WTC11 (cell line): ENCODE results near the gene KRT27. TPM values are rescaled to one million over a fixed set of nuclear protein-coding genes. Genes with fewer than 3 reads are reported as not detected.

Source experiments
- ATAC-seq: fragments of 200-7000 bp; cut with Tn5 transposase; 2 replicates; pipeline ENCODE4 v1.10.0; 2021; ENCODE audit warnings: mild to moderate bottlenecking, moderate library complexity
- CTCF ChIA-PET: fragments of 300-600 bp; sonication (Branson Sonifier 250); formaldehyde crosslinking; loops from one replicate; lab custom pipeline; 2021; ENCODE audit warnings: antibody characterized with exemption; lab: Charles Lee
- POLR2A ChIA-PET: fragments of 350-600 bp; sonication (Branson Sonifier 250); formaldehyde crosslinking; loops from one replicate; lab custom pipeline; 2021; ENCODE audit warnings: antibody characterized with exemption; lab: Charles Lee
- DNase-seq: peaks from one replicate; pipeline ENCODE4 v3.0.0; 2021; ENCODE audit warnings: low spot score
- H3K27ac Mint-ChIP-seq: 2 replicates; pipeline ENCODE4 v1.8.0; 2021; ENCODE audit warnings: mixed read lengths
- H3K27me3 Mint-ChIP-seq: 2 replicates; pipeline ENCODE4 v1.8.0; 2021; ENCODE audit warnings: low read depth, mild to moderate bottlenecking, moderate library complexity, mixed read lengths
- H3K36me3 Mint-ChIP-seq: 2 replicates; pipeline ENCODE4 v1.8.0; 2021; ENCODE audit warnings: mixed read lengths
- H3K4me1 Mint-ChIP-seq: 2 replicates; pipeline ENCODE4 v1.8.0; 2022; ENCODE audit warnings: mixed read lengths
- H3K4me3 Mint-ChIP-seq: 2 replicates; pipeline ENCODE4 v1.8.0; 2021; ENCODE audit warnings: mild to moderate bottlenecking, moderate library complexity, mixed read lengths
- H3K9me3 Mint-ChIP-seq: 2 replicates; pipeline ENCODE4 v1.8.0; 2021; ENCODE audit warnings: mixed read lengths
- ATF1 ChIP-seq: sonication (generic); formaldehyde crosslinking; IDR thresholded peaks from 2 replicates; pipeline ENCODE4 v1.8.1; 2023; ENCODE audit warnings: mild to moderate bottlenecking, moderate library complexity, missing genetic modification reagents
- ATF2 ChIP-seq: sonication (generic); formaldehyde crosslinking; IDR thresholded peaks from 2 replicates; pipeline ENCODE4 v1.8.1; 2022; ENCODE audit warnings: low read depth, missing genetic modification reagents, borderline replicate concordance
- CREB1 ChIP-seq: sonication (generic); formaldehyde crosslinking; IDR thresholded peaks from 2 replicates; pipeline ENCODE4 v1.8.0; 2023; ENCODE audit warnings: mild to moderate bottlenecking, missing genetic modification reagents
- CTCF ChIP-seq: fragments of 200-600 bp; IDR thresholded peaks from 2 replicates; pipeline ENCODE4 v1.8.0; 2022; ENCODE audit warnings: antibody characterized with exemption
- ELF4 ChIP-seq: sonication (generic); formaldehyde crosslinking; IDR thresholded peaks from 2 replicates; pipeline ENCODE4 v1.8.1; 2022; ENCODE audit warnings: low read depth, mild to moderate bottlenecking, moderate library complexity, missing genetic modification reagents
- ESRRA ChIP-seq: sonication (generic); formaldehyde crosslinking; IDR thresholded peaks from 2 replicates; pipeline ENCODE4 v1.8.1; 2022; ENCODE audit warnings: mild to moderate bottlenecking, missing genetic modification reagents, borderline replicate concordance
- GABPB1 ChIP-seq: sonication (generic); formaldehyde crosslinking; IDR thresholded peaks from 2 replicates; pipeline ENCODE4 v1.8.1; 2023; ENCODE audit warnings: mild to moderate bottlenecking, missing genetic modification reagents
- IRF2 ChIP-seq: sonication (generic); formaldehyde crosslinking; IDR thresholded peaks from 2 replicates; pipeline ENCODE4 v1.8.0; 2022; ENCODE audit warnings: low read depth, missing genetic modification reagents, borderline replicate concordance
- JUN ChIP-seq: sonication (generic); formaldehyde crosslinking; IDR thresholded peaks from 2 replicates; pipeline ENCODE4 v1.8.0; 2023; ENCODE audit warnings: mild to moderate bottlenecking, missing genetic modification reagents
- NFATC4 ChIP-seq: fragments of 250-450 bp; sonication (Bioruptor Pico); IDR thresholded peaks from 2 replicates; pipeline ENCODE4 v1.9.0; 2021; ENCODE audit warnings: mild to moderate bottlenecking
- NFE2L1 ChIP-seq: sonication (generic); formaldehyde crosslinking; IDR thresholded peaks from 2 replicates; pipeline ENCODE4 v1.8.1; 2023; ENCODE audit warnings: missing genetic modification reagents
- NFYB ChIP-seq: sonication (generic); formaldehyde crosslinking; conservative IDR thresholded peaks from 2 replicates; pipeline ENCODE4 v1.8.0; 2022; ENCODE audit warnings: low read depth, missing genetic modification reagents
- NR2C2 ChIP-seq: sonication (generic); formaldehyde crosslinking; IDR thresholded peaks from 2 replicates; pipeline ENCODE4 v1.8.0; 2022; ENCODE audit warnings: mild to moderate bottlenecking, missing genetic modification reagents
- NR3C1 ChIP-seq: sonication (generic); formaldehyde crosslinking; conservative IDR thresholded peaks from 2 replicates; pipeline ENCODE4 v1.8.1; 2023; ENCODE audit warnings: low read depth, mild to moderate bottlenecking, missing genetic modification reagents
- OVOL2 ChIP-seq: fragments of 250-450 bp; sonication (Bioruptor Pico); IDR thresholded peaks from 2 replicates; pipeline ENCODE4 v1.9.0; 2021; ENCODE audit warnings: mild to moderate bottlenecking, borderline replicate concordance
- SMAD4 ChIP-seq: sonication (generic); formaldehyde crosslinking; IDR thresholded peaks from 2 replicates; pipeline ENCODE4 v1.8.0; 2022; ENCODE audit warnings: mild to moderate bottlenecking, missing genetic modification reagents
- TP53 ChIP-seq: sonication (generic); formaldehyde crosslinking; IDR thresholded peaks from 2 replicates; pipeline ENCODE4 v1.8.1; 2023; ENCODE audit warnings: mild to moderate bottlenecking, missing genetic modification reagents
- ZNF121 ChIP-seq: sonication (generic); formaldehyde crosslinking; IDR thresholded peaks from 2 replicates; pipeline ENCODE4 v1.8.0; 2023; ENCODE audit warnings: missing genetic modification reagents
- ZNF138 ChIP-seq: sonication (generic); formaldehyde crosslinking; conservative IDR thresholded peaks from 2 replicates; pipeline ENCODE4 v1.8.1; 2022; ENCODE audit warnings: mild to moderate bottlenecking, moderate library complexity, missing genetic modification reagents
- total RNA-seq: library from RNA; stranded (reverse); gene quantifications from 3 replicates; pipeline ENCODE4 v1.2.3, GENCODE V29; 2021
- TF ChIP-seq, protein P1 (sequence below): sonication (generic); formaldehyde crosslinking; IDR thresholded peaks from 2 replicates; pipeline ENCODE4 v1.8.1; 2023; ENCODE audit warnings: mild to moderate bottlenecking, missing genetic modification reagents
- TF ChIP-seq, protein P2 (sequence below): sonication (generic); formaldehyde crosslinking; IDR thresholded peaks from 2 replicates; pipeline ENCODE4 v1.8.0; 2022; ENCODE audit warnings: mild to moderate bottlenecking, missing genetic modification reagents

KRT27 gene
- total RNA-seq, 1 experiment from 2014 or later: not detected

- DNase-seq: no peak
- Mint-ChIP-seq H3K4me3 (no peak overlapping the region), H3K9me3 (no peaks in the 10 kb centered on the region), H3K36me3 (no peaks in the 10 kb centered on the region), H3K27me3 (peaks cover 8% of the 10 kb centered on the region), H3K27ac (no peak overlapping the region), H3K4me1 (no peaks in the 10 kb centered on the region)
- ATAC-seq: no peak; the same call in 1 of the 2 replicates
- ChIA-PET POLR2A (no interaction called here), CTCF (interaction anchor here (1.0 to 3.6 kb wide), 5 partner anchors 12 to 175 kb away, joined by 3 to 28 read pairs (median 4); no protein-coding TSS in a partner anchor)
- TF ChIP-seq NFYB (CRISPR knock-in tag) (no peak), TP53 (CRISPR knock-in tag) (no peak), ATF2 (no peak), ZNF121 (CRISPR knock-in tag) (no peak), IRF2 (CRISPR knock-in tag) (no peak), SMAD4 (no peak), NFE2L1 (CRISPR knock-in tag) (no peak), CTCF (peak; percentile 27; the same call in 1 of the 2 replicates), ESRRA (CRISPR knock-in tag) (no peak)
Observed at GRCh38 chr17:40791787-40792436, 9.6 kb upstream of the KRT27 start.

DNA sequence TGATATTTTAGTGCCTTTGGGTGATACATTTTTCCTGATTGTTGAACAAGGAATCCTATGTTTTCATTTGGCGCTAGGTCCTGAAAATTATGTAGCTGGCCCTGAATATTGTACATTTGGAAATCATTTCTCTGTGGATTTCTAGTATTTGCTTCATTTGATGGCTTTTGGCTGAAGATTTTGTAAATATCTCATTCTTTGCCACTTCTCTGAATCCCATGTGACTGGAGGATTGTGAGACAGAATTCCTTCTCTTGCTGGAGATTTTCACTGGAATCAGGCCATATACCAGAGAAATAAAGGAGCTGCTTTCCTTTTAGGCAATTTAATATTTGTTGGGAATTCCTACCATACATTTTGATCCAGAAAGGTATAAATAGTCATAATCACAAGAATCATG lies 8.8 kb upstream of the KRT27 start:
- DNase-seq: no peak
- no peak overlapping the region for H3K4me3 Mint-ChIP-seq
- no peaks in the 10 kb centered on the region for H3K4me1 Mint-ChIP-seq
- H3K27me3 Mint-ChIP-seq: peaks cover 8% of the 10 kb centered on the region
- ChIA-PET POLR2A (interaction anchor here (0.5 kb wide), 1 partner anchor 164 kb away, joined by 5 read pairs; no protein-coding TSS in a partner anchor), CTCF (interaction anchor here (1.0 to 3.6 kb wide), 3 partner anchors 13 to 175 kb away, joined by 3 to 28 read pairs (median 4); no protein-coding TSS in a partner anchor)
- TF ChIP-seq GABPB1 (CRISPR knock-in tag) (no peak), CREB1 (CRISPR knock-in tag) (no peak), ZNF138 (CRISPR knock-in tag) (no peak), ELF4 (CRISPR knock-in tag) (no peak), OVOL2 (CRISPR knock-in tag) (no peak), ESRRA (CRISPR knock-in tag) (no peak), CTCF (no peak), NR3C1 (CRISPR knock-in tag) (no peak), ATF2 (no peak), TP53 (CRISPR knock-in tag) (no peak), ATF1 (CRISPR knock-in tag) (no peak), NFATC4 (CRISPR knock-in tag) (no peak), JUN (CRISPR knock-in tag) (no peak), NR2C2 (no peak)
- TF ChIP-seq, protein P1, sequence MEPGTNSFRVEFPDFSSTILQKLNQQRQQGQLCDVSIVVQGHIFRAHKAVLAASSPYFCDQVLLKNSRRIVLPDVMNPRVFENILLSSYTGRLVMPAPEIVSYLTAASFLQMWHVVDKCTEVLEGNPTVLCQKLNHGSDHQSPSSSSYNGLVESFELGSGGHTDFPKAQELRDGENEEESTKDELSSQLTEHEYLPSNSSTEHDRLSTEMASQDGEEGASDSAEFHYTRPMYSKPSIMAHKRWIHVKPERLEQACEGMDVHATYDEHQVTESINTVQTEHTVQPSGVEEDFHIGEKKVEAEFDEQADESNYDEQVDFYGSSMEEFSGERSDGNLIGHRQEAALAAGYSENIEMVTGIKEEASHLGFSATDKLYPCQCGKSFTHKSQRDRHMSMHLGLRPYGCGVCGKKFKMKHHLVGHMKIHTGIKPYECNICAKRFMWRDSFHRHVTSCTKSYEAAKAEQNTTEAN (CRISPR knock-in tag): no peak
- TF ChIP-seq, protein P2, sequence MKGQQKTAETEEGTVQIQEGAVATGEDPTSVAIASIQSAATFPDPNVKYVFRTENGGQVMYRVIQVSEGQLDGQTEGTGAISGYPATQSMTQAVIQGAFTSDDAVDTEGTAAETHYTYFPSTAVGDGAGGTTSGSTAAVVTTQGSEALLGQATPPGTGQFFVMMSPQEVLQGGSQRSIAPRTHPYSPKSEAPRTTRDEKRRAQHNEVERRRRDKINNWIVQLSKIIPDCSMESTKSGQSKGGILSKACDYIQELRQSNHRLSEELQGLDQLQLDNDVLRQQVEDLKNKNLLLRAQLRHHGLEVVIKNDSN (CRISPR knock-in tag): no peak
- H3K36me3 Mint-ChIP-seq: no peaks in the 10 kb centered on the region
- no peaks in the 10 kb centered on the region for H3K9me3 Mint-ChIP-seq
- no peak for ATAC-seq
- no peak overlapping the region for H3K27ac Mint-ChIP-seq
